ENCODE results near the gene EPHB6. TPM values are rescaled to one million over a fixed set of nuclear protein-coding genes. Genes with fewer than 3 reads are reported as not detected.

Gene EPHB6
- total RNA-seq, 1 donor from 2014 or later, result 28.8 TPM

DNA sequence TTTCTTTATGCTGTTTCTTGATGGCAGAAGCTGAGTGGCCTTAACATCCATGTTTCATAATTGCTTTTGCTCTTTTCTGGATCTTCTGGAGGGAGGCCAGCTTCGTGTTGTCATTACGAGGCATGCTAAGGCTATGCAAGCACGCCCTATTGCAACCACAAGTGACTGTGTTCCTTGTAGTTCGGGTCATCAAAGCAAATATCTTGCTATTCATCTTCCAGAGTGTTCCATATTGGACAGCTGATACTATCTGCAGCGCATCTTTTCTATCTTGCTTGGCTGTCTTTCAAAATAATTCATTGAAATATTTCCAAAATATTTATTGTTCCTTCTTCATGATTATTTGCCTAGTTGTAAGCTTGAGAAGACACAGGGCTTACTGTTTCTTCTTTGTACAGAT lies 5.0 kb downstream of the EPHB6 start:
- TF ChIP-seq, protein P1, sequence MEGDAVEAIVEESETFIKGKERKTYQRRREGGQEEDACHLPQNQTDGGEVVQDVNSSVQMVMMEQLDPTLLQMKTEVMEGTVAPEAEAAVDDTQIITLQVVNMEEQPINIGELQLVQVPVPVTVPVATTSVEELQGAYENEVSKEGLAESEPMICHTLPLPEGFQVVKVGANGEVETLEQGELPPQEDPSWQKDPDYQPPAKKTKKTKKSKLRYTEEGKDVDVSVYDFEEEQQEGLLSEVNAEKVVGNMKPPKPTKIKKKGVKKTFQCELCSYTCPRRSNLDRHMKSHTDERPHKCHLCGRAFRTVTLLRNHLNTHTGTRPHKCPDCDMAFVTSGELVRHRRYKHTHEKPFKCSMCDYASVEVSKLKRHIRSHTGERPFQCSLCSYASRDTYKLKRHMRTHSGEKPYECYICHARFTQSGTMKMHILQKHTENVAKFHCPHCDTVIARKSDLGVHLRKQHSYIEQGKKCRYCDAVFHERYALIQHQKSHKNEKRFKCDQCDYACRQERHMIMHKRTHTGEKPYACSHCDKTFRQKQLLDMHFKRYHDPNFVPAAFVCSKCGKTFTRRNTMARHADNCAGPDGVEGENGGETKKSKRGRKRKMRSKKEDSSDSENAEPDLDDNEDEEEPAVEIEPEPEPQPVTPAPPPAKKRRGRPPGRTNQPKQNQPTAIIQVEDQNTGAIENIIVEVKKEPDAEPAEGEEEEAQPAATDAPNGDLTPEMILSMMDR (IDR thresholded peaks at IDR 0.05; ENCODE audit: unreplicated experiment), result no peak
- peaks cover 22% of the 10 kb centered on the region for H3K27me3 Mint-ChIP-seq
- no peak overlapping the region for H3K27ac Mint-ChIP-seq
- no peaks in the 10 kb centered on the region for H3K4me1 Mint-ChIP-seq (ENCODE audit: low read depth)
- H3K4me3 Mint-ChIP-seq (ENCODE audit: low read depth), result no peak overlapping the region
- no peaks in the 10 kb centered on the region for H3K9me3 Mint-ChIP-seq (ENCODE audit: low read depth)
- peaks cover 4% of the 10 kb centered on the region for H3K36me3 Mint-ChIP-seq (ENCODE audit: insufficient read depth)
- DNase-seq (ENCODE audit: low spot score, unreplicated experiment), result no peak

DNA sequence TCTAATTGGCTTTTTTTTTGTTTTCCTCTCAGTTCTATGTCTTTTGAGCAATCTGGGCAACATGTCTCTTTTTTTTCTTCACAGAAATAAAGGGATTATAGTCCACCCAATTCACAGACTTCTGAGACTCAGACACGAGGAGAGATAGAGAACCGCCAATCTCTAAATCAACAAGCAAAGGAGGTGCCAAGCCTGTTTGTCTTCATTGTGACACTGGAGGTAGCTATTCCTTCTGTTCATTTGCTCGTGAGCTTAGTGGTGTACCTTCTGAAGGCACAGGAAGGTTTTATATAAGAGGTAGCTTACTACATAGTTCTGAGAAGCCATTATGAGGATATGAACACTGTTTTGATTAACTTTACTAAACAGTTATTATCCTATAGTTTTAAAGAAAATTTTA lies 6.1 kb downstream of the EPHB6 start:
- H3K4me1 Mint-ChIP-seq (ENCODE audit: low read depth), result no peaks in the 10 kb centered on the region

DNA sequence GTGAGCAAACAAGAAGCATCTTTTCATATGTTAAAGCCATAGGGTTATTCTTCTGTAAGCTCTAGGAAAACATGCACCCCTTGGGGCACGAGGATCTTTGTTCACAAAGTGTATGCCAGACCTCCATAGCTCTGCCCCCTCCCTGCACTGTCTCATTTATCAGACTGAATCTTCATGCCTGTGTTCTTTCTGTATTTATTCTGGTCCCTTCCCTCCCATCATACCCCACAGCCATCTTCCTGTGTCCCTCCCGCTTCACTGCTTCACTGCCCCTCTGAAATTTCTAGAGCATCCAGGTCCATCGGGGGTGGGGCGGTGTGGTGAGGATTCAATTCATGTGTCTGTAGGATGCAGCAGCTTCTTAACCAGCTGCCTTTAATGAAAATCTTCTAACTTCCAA lies 7.5 kb downstream of the EPHB6 start:
- Mint-ChIP-seq H3K27ac (no peak overlapping the region), H3K4me1 (ENCODE audit: low read depth) (no peaks in the 10 kb centered on the region), H3K36me3 (ENCODE audit: insufficient read depth) (peaks cover 6% of the 10 kb centered on the region), H3K4me3 (ENCODE audit: low read depth) (no peak overlapping the region), H3K27me3 (peaks cover 8% of the 10 kb centered on the region), H3K9me3 (ENCODE audit: low read depth) (no peaks in the 10 kb centered on the region)
- TF ChIP-seq, protein P1 (IDR thresholded peaks at IDR 0.05; ENCODE audit: unreplicated experiment), result no peak
- no peak for DNase-seq (ENCODE audit: low spot score, unreplicated experiment)

More for the DNA sequence above, 6.1 kb downstream of the EPHB6 start:
- no peak for DNase-seq (ENCODE audit: low spot score, unreplicated experiment)
- H3K36me3 Mint-ChIP-seq (ENCODE audit: insufficient read depth), result peaks cover 4% of the 10 kb centered on the region
- no peaks in the 10 kb centered on the region for H3K9me3 Mint-ChIP-seq (ENCODE audit: low read depth)
- no peak overlapping the region for H3K27ac Mint-ChIP-seq
- peaks cover 20% of the 10 kb centered on the region for H3K27me3 Mint-ChIP-seq
- no peak overlapping the region for H3K4me3 Mint-ChIP-seq (ENCODE audit: low read depth)
- TF ChIP-seq, protein P1 (IDR thresholded peaks at IDR 0.05; ENCODE audit: unreplicated experiment), result no peak

DNA sequence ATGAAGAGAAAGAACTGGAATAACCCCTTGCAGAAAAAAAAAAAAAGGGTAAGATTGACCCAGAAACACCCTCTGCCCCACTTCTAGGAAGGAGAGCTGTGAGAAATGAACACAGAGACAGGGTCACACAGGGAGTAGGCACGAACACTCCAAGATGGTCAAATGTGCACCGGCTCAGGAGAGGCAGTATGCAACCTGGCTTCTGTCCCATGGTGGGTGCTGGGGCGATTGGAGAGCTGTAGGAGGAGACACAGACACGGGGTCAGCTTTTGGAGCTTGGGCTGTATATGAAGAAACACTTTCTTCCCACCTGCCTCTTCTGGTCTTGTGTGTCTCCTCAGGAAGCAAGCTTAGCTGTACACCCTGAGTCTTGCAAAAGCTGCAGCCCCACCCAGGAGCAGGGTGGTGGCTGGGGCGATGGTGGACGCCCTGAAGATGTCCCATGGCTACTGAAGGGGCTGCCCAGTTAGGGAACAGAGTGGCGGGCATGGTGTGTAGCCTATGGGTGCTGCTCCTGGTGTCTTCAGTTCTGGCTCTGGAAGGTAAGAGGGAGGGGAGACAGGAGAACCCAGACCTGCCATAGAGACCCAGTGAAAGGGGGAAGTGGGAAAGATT lies 8.0 kb downstream of the EPHB6 start:
- TF ChIP-seq, protein P1 (IDR thresholded peaks at IDR 0.05; ENCODE audit: unreplicated experiment), result no peak
- Mint-ChIP-seq H3K36me3 (ENCODE audit: insufficient read depth) (peaks cover 6% of the 10 kb centered on the region), H3K27ac (no peak overlapping the region), H3K27me3 (peaks cover 4% of the 10 kb centered on the region), H3K4me1 (ENCODE audit: low read depth) (no peaks in the 10 kb centered on the region), H3K4me3 (ENCODE audit: low read depth) (no peak overlapping the region), H3K9me3 (ENCODE audit: low read depth) (no peaks in the 10 kb centered on the region)
- DNase-seq (ENCODE audit: low spot score, unreplicated experiment), result no peak

DNA sequence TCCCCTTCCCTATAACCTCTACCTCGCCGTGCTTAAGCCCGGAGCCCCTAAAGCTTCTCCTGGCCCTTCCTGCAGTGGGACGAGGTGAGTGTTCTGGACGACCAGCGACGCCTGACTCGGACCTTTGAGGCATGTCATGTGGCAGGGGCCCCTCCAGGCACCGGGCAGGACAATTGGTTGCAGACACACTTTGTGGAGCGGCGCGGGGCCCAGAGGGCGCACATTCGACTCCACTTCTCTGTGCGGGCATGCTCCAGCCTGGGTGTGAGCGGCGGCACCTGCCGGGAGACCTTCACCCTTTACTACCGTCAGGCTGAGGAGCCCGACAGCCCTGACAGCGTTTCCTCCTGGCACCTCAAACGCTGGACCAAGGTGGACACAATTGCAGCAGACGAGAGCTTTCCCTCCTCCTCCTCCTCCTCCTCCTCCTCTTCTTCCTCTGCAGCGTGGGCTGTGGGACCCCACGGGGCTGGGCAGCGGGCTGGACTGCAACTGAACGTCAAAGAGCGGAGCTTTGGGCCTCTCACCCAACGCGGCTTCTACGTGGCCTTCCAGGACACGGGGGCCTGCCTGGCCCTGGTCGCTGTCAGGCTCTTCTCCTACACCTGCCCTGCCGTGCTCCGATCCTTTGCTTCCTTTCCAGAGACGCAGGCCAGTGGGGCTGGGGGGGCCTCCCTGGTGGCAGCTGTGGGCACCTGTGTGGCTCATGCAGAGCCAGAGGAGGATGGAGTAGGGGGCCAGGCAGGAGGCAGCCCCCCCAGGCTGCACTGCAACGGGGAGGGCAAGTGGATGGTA lies 9.2 kb downstream of the EPHB6 start:
- Mint-ChIP-seq H3K36me3 (ENCODE audit: insufficient read depth) (peaks cover 6% of the 10 kb centered on the region), H3K4me1 (ENCODE audit: low read depth) (no peaks in the 10 kb centered on the region), H3K27ac (no peak overlapping the region), H3K4me3 (ENCODE audit: low read depth) (no peak overlapping the region), H3K9me3 (ENCODE audit: low read depth) (no peaks in the 10 kb centered on the region), H3K27me3 (peaks cover 4% of the 10 kb centered on the region)
- TF ChIP-seq, protein P1 (IDR thresholded peaks at IDR 0.05; ENCODE audit: unreplicated experiment), result no peak
- DNase-seq (ENCODE audit: low spot score, unreplicated experiment), result no peak
